CD14-positive monocyte (primary cell): ENCODE data around the gene IL10RB. TPM values are rescaled to one million over a fixed set of nuclear protein-coding genes. Genes with fewer than 3 reads are reported as not detected.

Experiments
- DNase-seq, 3 donors: peaks; one replicate each; pipeline ENCODE4 v3.0.0-alpha.2; 2011 to 2022
- H2AFZ ChIP-seq: 2 replicates; pipeline ENCODE4 v1.6.0; 2012; ENCODE audit warnings: mild to moderate bottlenecking, low read depth, low read length, inconsistent platforms; ENCODE audit not compliant: insufficient read depth, poor library complexity, severe bottlenecking
- H3K27ac ChIP-seq, 2 donors: 1 replicate in 1 of 2; 2 replicates in 1 of 2; pipeline ENCODE4 v1.5.1; 2012 to 2013; ENCODE audit warnings: low read length in 2 of 2, control low read depth in 1 of 2, inconsistent platforms in 1 of 2, low read depth in 1 of 2, mild to moderate bottlenecking in 1 of 2
- H3K27me3 ChIP-seq, 2 donors: one replicate each; pipeline versions ENCODE4 v1.6.0 to v1.6.1; 2011 to 2013; ENCODE audit warnings: low read length in 2 of 2; ENCODE audit not compliant: control insufficient read depth in 2 of 2, insufficient read depth in 2 of 2
- H3K36me3 ChIP-seq, 2 donors: replicated peaks in 1 of 2; 1 replicate in 1 of 2; 2 replicates in 1 of 2; pipeline versions ENCODE4 v1.5.1 to v1.6.1; 2012 to 2013; ENCODE audit warnings: low read length in 2 of 2, control low read depth in 1 of 2, inconsistent platforms in 1 of 2, mild to moderate bottlenecking in 1 of 2; ENCODE audit not compliant: insufficient read depth in 2 of 2, control insufficient read depth in 1 of 2
- H3K4me1 ChIP-seq, 2 donors: 1 replicate in 1 of 2; 2 replicates in 1 of 2; pipeline versions ENCODE4 v1.5.1 to v1.6.1; 2012 to 2013; ENCODE audit warnings: low read length in 2 of 2, control low read depth in 1 of 2, inconsistent platforms in 1 of 2, mild to moderate bottlenecking in 1 of 2, moderate library complexity in 1 of 2; ENCODE audit not compliant: insufficient read depth in 2 of 2, control insufficient read depth in 1 of 2
- H3K4me2 ChIP-seq: replicated peaks from 2 replicates; pipeline ENCODE3; 2012; ENCODE audit warnings: low read length, moderate library complexity, mild to moderate bottlenecking; ENCODE audit not compliant: poor library complexity, severe bottlenecking; ENCODE audit errors: extremely low read depth
- H3K4me3 ChIP-seq, 3 experiments: fragments of 200-600 bp in 1 of 3; sonication (generic) in 1 of 3; replicated peaks in 1 of 3; 1 replicate in 2 of 3; 2 replicates in 1 of 3; pipeline ENCODE4 v1.5.1; 2011 to 2013; ENCODE audit warnings: low read length in 3 of 3, mild to moderate bottlenecking in 3 of 3, control low read depth in 2 of 3, low read depth in 2 of 3, inconsistent platforms in 1 of 3, moderate library complexity in 1 of 3
- H3K79me2 ChIP-seq: 2 replicates; pipeline ENCODE4 v1.6.0; 2012; ENCODE audit warnings: mild to moderate bottlenecking, control low read depth, inconsistent platforms, low read length, moderate library complexity; ENCODE audit not compliant: insufficient read depth
- H3K9ac ChIP-seq: 2 replicates; pipeline ENCODE4 v1.6.0; 2017; ENCODE audit warnings: low read length, mild to moderate bottlenecking; ENCODE audit not compliant: insufficient read depth, poor library complexity, severe bottlenecking
- H3K9me3 ChIP-seq, 2 donors: replicated peaks in 1 of 2; 1 replicate in 1 of 2; 2 replicates in 1 of 2; pipeline versions ENCODE4 v1.5.1 to v1.6.1; 2012 to 2013; ENCODE audit warnings: low read length in 2 of 2, control low read depth in 1 of 2; ENCODE audit not compliant: control insufficient read depth in 1 of 2, insufficient read depth in 1 of 2
- H4K20me1 ChIP-seq: 2 replicates; pipeline ENCODE4 v1.6.0; 2012; ENCODE audit warnings: mild to moderate bottlenecking, low read length, control low read depth, moderate library complexity; ENCODE audit not compliant: insufficient read depth
- H3K27ac Mint-ChIP-seq, 7 donors: one replicate each; pipeline ENCODE4 v1.8.0; 2020; ENCODE audit warnings: mild to moderate bottlenecking in 7 of 7, mixed read lengths in 7 of 7, moderate library complexity in 6 of 7, inconsistent platforms in 2 of 7
- H3K27me3 Mint-ChIP-seq, 3 donors: one replicate each; pipeline ENCODE4 v1.8.0; 2021 to 2022; ENCODE audit warnings: low read depth in 3 of 3, mild to moderate bottlenecking in 3 of 3, mixed read lengths in 3 of 3, moderate library complexity in 3 of 3, inconsistent platforms in 1 of 3
- H3K36me3 Mint-ChIP-seq, 2 donors: one replicate each; pipeline ENCODE4 v1.8.0; 2020; ENCODE audit warnings: mixed read lengths in 2 of 2, inconsistent platforms in 1 of 2, mild to moderate bottlenecking in 1 of 2
- H3K4me1 Mint-ChIP-seq: one replicate; pipeline ENCODE4 v1.8.0; 2020; ENCODE audit warnings: mild to moderate bottlenecking, mixed read lengths
- H3K4me3 Mint-ChIP-seq, 2 donors: one replicate each; pipeline ENCODE4 v1.8.0; 2020; ENCODE audit warnings: mild to moderate bottlenecking in 2 of 2, mixed read lengths in 2 of 2, moderate library complexity in 1 of 2
- H3K9me3 Mint-ChIP-seq, 7 donors: one replicate each; pipeline ENCODE4 v1.8.0; 2020 to 2022; ENCODE audit warnings: mixed read lengths in 7 of 7, mild to moderate bottlenecking in 6 of 7, moderate library complexity in 6 of 7, inconsistent platforms in 2 of 7
- WGBS: methylation state at CpG from one replicate; pipeline ENCODE4 v1.1.5; 2013; ENCODE audit warnings: missing lambda C conversion rate; ENCODE audit not compliant: insufficient coverage; 5-methylcytosine and 5-hydroxymethylcytosine counted together
- intact Hi-C, 2 donors: fragments of 100-400 bp; cut with micrococcal nuclease; formaldehyde crosslinking; loops; one replicate each; pipeline versions ENCODE4 v1.15.0 to v1.15.1; 2023
- polyA plus RNA-seq, 3 donors: library from polyadenylated mRNA; depleted of rRNA in 1 of 3; unstranded in 2 of 3; stranded (reverse) in 1 of 3; fragments of 300-500 nt in 2 of 3; fragments of >200 nt in 1 of 3; fragmentation: Illumina TruSeq in 2 of 3; gene quantifications; 1 replicate in 2 of 3; 2 replicates in 1 of 3; pipeline ENCODE4 v1.2.3, GENCODE V29; 2012 to 2021
- TF ChIP-seq, protein P1 (sequence below): fragments of 200-600 bp; IDR thresholded peaks from one replicate; pipeline ENCODE4 v1.8.0; 2022; ENCODE audit warnings: antibody characterized with exemption, mild to moderate bottlenecking

The IL10RB gene
- polyA plus RNA-seq, 3 donors = 79.0 to 225 (median 212) TPM

DNA sequence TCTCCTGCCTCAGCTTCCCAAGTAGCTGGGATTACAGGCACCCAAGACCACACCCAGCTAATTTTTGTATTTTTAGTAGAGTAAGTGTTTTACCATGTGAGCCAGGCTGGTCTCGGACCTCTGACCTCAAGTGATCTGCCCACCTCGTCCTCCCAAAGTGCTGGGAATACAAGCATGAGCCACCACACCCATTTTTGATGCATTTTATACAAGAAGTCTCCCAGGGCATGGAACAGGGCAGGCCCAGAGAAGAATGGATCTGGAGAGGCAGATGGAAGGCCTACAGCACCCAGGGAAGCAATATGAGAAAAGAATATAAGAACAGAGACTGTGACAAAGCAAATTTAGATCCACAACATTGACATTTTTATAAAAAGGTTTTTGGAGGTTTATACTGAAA, 39.8 kb downstream of the IL10RB start:
- peaks cover 58% of the 10 kb centered on the region for H3K4me1 Mint-ChIP-seq
- H4K20me1 ChIP-seq = no peaks in the 10 kb centered on the region
- no peaks in the 10 kb centered on the region for H3K27me3 Mint-ChIP-seq
- H3K9me3 ChIP-seq = no peaks in the 10 kb centered on the region
- peaks cover 3% of the 10 kb centered on the region for H3K79me2 ChIP-seq
- intact Hi-C loops = no loop called here
- no peak overlapping the region for H3K4me3 Mint-ChIP-seq
- no CpG with 5 or more reads among the region's 2 CpGs for WGBS
- H3K27me3 ChIP-seq = no peaks in the 10 kb centered on the region
- H2AFZ ChIP-seq = no peak overlapping the region
- peaks cover 0 to 7% (median 4%) of the 10 kb centered on the region in 7 donors for H3K9me3 Mint-ChIP-seq
- H3K36me3 Mint-ChIP-seq = peaks cover 1 to 7% of the 10 kb centered on the region in 2 donors
- peak overlapping the region in 2 of 7 donors; percentile 25 to 42 for H3K27ac Mint-ChIP-seq
- peak overlapping the region in 1 of 2 donors; percentile 89 for H3K27ac ChIP-seq
- no peaks in the 10 kb centered on the region for H3K36me3 ChIP-seq
- H3K4me1 ChIP-seq = peaks cover 54 to 57% of the 10 kb centered on the region in 2 donors
- TF ChIP-seq, protein P1, sequence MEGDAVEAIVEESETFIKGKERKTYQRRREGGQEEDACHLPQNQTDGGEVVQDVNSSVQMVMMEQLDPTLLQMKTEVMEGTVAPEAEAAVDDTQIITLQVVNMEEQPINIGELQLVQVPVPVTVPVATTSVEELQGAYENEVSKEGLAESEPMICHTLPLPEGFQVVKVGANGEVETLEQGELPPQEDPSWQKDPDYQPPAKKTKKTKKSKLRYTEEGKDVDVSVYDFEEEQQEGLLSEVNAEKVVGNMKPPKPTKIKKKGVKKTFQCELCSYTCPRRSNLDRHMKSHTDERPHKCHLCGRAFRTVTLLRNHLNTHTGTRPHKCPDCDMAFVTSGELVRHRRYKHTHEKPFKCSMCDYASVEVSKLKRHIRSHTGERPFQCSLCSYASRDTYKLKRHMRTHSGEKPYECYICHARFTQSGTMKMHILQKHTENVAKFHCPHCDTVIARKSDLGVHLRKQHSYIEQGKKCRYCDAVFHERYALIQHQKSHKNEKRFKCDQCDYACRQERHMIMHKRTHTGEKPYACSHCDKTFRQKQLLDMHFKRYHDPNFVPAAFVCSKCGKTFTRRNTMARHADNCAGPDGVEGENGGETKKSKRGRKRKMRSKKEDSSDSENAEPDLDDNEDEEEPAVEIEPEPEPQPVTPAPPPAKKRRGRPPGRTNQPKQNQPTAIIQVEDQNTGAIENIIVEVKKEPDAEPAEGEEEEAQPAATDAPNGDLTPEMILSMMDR = no peak
- no peak for DNase-seq
- no peak overlapping the region for H3K9ac ChIP-seq
- H3K4me2 ChIP-seq = no peak overlapping the region
- no peak overlapping the region for H3K4me3 ChIP-seq

DNA sequence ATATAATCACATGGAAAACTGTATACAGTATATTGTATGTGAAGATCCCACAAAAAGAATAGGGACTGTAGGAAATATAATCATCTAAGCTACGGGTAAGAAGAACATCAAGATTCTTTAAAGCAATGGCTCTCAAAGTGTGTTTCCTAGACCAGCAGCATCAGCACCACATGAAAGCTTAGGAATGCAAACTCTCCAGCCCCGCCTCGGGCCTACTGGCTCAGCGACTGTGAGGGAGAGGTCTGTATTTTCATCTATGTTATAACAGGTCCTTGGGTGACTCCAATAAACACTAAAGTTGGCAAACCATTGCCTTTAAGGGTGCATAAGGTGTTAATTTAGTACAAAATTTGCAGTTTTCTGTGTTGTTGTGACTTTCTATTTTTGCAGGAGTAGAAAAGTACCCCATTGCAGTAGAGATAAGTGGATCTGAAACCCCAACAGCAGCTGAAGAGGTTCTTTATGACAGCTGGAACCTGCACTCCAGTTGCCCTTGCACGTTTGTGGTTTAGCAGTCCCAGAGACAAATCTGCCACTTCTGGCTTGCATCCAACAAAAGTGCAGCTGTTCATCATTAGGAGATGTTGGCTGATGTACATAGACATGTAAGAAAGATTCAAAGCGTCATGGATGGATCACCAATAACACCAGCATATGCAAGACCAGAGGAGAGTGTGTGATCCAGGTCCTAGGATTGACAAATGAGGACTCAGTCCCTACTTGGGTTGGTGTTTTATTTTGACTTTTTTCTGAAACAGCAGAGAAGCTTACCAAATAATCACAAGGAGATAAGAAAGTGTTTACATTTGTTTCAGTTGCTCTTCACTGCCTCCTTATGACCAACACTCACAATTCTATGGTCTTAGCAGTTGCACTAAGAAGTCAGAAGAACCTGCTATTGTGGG, 42.7 kb downstream of the IL10RB start:
- no peaks in the 10 kb centered on the region for H3K27me3 ChIP-seq
- TF ChIP-seq, protein P1 = no peak
- H3K4me1 ChIP-seq = peaks cover 37 to 50% of the 10 kb centered on the region in 2 donors
- Mint-ChIP-seq H3K4me3 (no peak overlapping the region), H3K9me3 (peaks cover 0 to 7% (median 4%) of the 10 kb centered on the region in 7 donors), H3K27me3 (no peaks in the 10 kb centered on the region), H3K27ac (no peak overlapping the region), H3K4me1 (peaks cover 42% of the 10 kb centered on the region), H3K36me3 (peaks cover 0 to 1% of the 10 kb centered on the region in 2 donors)
- WGBS = 0% methylated on average over 1 of the region's 6 CpGs
- no peak overlapping the region for H3K9ac ChIP-seq
- H2AFZ ChIP-seq = no peak overlapping the region
- no peak overlapping the region for H3K27ac ChIP-seq
- no peak overlapping the region for H3K4me3 ChIP-seq
- no peak for DNase-seq
- H3K4me2 ChIP-seq = no peak overlapping the region
- no peaks in the 10 kb centered on the region for H3K79me2 ChIP-seq
- intact Hi-C loops = no loop called here
- no peaks in the 10 kb centered on the region for H3K9me3 ChIP-seq
- no peaks in the 10 kb centered on the region for H3K36me3 ChIP-seq
- H4K20me1 ChIP-seq = no peaks in the 10 kb centered on the region
